Measurements from ENCODE around the gene INPP5A.
"Not testable (repeated sequence)": the region's sequence is repeated elsewhere in the genome, so short reads cannot be mapped to it uniquely, and the experiment has no call there.

The INPP5A gene

GRCh38 chr10:132742837-132743194 lies 205.2 kb downstream of the INPP5A start (continued):
- no peak for TF ChIP-seq ZC3H10 (CRISPR knock-in tag; IDR thresholded peaks at IDR 0.05)
- TF ChIP-seq ZFP3 (CRISPR knock-in tag; IDR thresholded peaks at IDR 0.05), result no peak
- no peak for TF ChIP-seq TCF4 (CRISPR knock-in tag; IDR thresholded peaks at IDR 0.05; ENCODE audit: borderline replicate concordance)
- TF ChIP-seq, protein P1, sequence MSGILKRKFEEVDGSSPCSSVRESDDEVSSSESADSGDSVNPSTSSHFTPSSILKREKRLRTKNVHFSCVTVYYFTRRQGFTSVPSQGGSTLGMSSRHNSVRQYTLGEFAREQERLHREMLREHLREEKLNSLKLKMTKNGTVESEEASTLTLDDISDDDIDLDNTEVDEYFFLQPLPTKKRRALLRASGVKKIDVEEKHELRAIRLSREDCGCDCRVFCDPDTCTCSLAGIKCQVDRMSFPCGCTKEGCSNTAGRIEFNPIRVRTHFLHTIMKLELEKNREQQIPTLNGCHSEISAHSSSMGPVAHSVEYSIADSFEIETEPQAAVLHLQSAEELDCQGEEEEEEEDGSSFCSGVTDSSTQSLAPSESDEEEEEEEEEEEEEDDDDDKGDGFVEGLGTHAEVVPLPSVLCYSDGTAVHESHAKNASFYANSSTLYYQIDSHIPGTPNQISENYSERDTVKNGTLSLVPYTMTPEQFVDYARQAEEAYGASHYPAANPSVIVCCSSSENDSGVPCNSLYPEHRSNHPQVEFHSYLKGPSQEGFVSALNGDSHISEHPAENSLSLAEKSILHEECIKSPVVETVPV (CRISPR knock-in tag; IDR thresholded peaks at IDR 0.05), result no peak
- no peak for TF ChIP-seq ZNF8 (CRISPR knock-in tag; IDR thresholded peaks at IDR 0.05)
- TF ChIP-seq ZNF70 (CRISPR knock-in tag; IDR thresholded peaks at IDR 0.05), result no peak

DNA sequence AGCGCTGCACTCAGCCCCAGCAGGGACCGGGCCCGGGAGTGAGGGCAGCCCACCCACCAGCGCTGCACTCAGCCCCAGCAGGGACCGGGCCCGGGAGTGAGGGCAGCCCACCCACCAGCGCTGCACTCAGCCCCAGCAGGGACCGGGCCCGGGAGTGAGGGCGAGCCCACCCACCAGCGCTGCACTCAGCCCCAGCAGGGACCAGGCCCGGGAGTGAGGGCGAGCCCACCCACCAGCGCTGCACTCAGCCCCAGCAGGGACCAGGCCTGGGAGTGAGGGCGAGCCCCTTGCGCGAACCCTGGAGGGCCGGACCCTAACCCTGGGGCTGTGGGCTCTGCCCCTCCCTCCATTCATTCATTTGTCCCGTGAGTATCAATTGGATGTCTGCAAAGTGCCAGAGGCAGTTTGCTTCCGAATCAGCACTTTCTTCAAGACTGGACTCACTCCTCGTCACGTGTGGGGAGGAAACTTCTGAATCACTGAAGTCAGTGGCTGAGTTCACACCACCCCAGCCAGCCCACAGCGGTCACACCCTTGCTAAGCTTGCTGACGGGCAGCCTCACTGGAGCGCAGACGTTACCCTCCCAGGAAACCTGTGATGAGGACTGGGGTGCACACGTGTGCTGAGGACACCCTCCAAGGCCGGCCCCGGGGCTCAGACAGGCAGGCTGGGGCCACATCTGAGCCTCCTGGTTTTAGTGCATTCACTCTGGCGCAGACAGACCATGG lies 205.8 kb downstream of the INPP5A start:
- not testable (repeated sequence) for ATAC-seq

DNA sequence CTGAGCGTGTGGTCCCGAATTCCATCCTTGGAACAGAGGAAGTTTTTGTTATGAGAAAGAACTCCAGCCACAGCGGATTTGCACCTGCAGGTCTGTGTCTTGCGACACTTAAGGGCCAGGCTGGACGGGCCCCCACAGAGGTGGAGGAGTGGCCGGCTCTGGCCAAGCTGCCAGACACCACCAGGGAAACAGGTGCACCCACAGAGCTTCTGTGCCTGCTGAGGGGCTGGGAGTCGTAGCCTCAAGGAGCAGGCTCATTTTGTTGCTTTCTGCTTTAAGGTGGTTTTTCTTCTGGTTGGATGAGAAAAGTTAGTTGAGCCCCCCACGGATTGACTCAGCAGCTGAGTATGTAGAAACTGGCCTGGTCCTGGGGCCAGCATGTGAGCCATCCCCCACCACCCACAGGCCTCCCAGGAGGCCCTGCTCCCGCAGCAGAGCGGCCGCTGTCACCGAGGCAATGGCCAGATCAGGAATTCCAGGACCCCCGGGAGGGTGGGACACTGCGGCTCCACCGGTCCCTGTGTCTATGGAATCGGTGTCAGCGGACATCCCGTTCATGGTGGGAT lies 206.4 kb downstream of the INPP5A start:
- TF ChIP-seq ESRRG (CRISPR knock-in tag; IDR thresholded peaks at IDR 0.05) (no peak), PPARA (CRISPR knock-in tag; IDR thresholded peaks at IDR 0.05; ENCODE audit: borderline replicate concordance) (no peak), OSR1 (CRISPR knock-in tag; IDR thresholded peaks at IDR 0.05) (no peak), ZNF8 (CRISPR knock-in tag; IDR thresholded peaks at IDR 0.05) (no peak), TCF4 (CRISPR knock-in tag; IDR thresholded peaks at IDR 0.05; ENCODE audit: borderline replicate concordance) (no peak), ARNTL (CRISPR knock-in tag; IDR thresholded peaks at IDR 0.05; ENCODE audit: borderline replicate concordance, low read depth) (no peak), RARB (CRISPR knock-in tag; IDR thresholded peaks at IDR 0.05) (no peak), ZFP30 (CRISPR knock-in tag; IDR thresholded peaks at IDR 0.05) (no peak), GLIS3 (CRISPR knock-in tag; IDR thresholded peaks at IDR 0.05) (no peak), CSDC2 (CRISPR knock-in tag; IDR thresholded peaks at IDR 0.05) (no peak), BACH2 (CRISPR knock-in tag; IDR thresholded peaks at IDR 0.05; ENCODE audit: borderline replicate concordance) (no peak), TOX (CRISPR knock-in tag; IDR thresholded peaks at IDR 0.05; ENCODE audit: borderline replicate concordance) (no peak), CREB5 (CRISPR knock-in tag; IDR thresholded peaks at IDR 0.05; ENCODE audit: low read depth) (no peak), PATZ1 (CRISPR knock-in tag; IDR thresholded peaks at IDR 0.05; ENCODE audit: borderline replicate concordance) (no peak), ZNF565 (CRISPR knock-in tag; conservative IDR thresholded peaks at IDR 0.05; ENCODE audit: low read depth) (no peak)
- TF ChIP-seq, protein P2, sequence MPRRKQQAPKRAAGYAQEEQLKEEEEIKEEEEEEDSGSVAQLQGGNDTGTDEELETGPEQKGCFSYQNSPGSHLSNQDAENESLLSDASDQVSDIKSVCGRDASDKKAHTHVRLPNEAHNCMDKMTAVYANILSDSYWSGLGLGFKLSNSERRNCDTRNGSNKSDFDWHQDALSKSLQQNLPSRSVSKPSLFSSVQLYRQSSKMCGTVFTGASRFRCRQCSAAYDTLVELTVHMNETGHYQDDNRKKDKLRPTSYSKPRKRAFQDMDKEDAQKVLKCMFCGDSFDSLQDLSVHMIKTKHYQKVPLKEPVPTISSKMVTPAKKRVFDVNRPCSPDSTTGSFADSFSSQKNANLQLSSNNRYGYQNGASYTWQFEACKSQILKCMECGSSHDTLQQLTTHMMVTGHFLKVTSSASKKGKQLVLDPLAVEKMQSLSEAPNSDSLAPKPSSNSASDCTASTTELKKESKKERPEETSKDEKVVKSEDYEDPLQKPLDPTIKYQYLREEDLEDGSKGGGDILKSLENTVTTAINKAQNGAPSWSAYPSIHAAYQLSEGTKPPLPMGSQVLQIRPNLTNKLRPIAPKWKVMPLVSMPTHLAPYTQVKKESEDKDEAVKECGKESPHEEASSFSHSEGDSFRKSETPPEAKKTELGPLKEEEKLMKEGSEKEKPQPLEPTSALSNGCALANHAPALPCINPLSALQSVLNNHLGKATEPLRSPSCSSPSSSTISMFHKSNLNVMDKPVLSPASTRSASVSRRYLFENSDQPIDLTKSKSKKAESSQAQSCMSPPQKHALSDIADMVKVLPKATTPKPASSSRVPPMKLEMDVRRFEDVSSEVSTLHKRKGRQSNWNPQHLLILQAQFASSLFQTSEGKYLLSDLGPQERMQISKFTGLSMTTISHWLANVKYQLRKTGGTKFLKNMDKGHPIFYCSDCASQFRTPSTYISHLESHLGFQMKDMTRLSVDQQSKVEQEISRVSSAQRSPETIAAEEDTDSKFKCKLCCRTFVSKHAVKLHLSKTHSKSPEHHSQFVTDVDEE (CRISPR knock-in tag; IDR thresholded peaks at IDR 0.05), result no peak
- TF ChIP-seq, protein P3, sequence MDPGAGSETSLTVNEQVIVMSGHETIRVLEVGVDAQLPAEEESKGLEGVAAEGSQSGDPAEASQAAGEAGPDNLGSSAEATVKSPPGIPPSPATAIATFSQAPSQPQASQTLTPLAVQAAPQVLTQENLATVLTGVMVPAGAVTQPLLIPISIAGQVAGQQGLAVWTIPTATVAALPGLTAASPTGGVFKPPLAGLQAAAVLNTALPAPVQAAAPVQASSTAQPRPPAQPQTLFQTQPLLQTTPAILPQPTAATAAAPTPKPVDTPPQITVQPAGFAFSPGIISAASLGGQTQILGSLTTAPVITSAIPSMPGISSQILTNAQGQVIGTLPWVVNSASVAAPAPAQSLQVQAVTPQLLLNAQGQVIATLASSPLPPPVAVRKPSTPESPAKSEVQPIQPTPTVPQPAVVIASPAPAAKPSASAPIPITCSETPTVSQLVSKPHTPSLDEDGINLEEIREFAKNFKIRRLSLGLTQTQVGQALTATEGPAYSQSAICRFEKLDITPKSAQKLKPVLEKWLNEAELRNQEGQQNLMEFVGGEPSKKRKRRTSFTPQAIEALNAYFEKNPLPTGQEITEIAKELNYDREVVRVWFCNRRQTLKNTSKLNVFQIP (CRISPR knock-in tag; IDR thresholded peaks at IDR 0.05; ENCODE audit: borderline replicate concordance, low read depth), result no peak
- TF ChIP-seq, protein P1 (CRISPR knock-in tag; IDR thresholded peaks at IDR 0.05), result no peak
- no peak for ATAC-seq

Measured in SK-N-SH treated with all-trans-retinoic acid at 6 μM for 48 hours (cell line).